CMK (cell line): ENCODE data around the gene FAM83E.
"Not testable (repeated sequence)": the region's sequence is repeated elsewhere in the genome, so short reads cannot be mapped to it uniquely, and the experiment has no call there.

Source experiments
- DNase-seq: peaks from one replicate; pipeline ENCODE4 v3.0.0-alpha.2; 2010; ENCODE audit warnings: low read depth

Gene FAM83E

GRCh38 chr19:48611872-48612271 lies 3.0 kb downstream of the FAM83E start:
- DNase-seq: no peak

GRCh38 chr19:48609571-48610108 lies 5.2 kb downstream of the FAM83E start:
- no peak for DNase-seq

GRCh38 chr19:48608798-48609263 lies 6.0 kb downstream of the FAM83E start:
- DNase-seq: no peak

GRCh38 chr19:48607359-48607755 lies 7.5 kb downstream of the FAM83E start:
- no peak for DNase-seq

GRCh38 chr19:48606463-48607358 lies 8.2 kb downstream of the FAM83E start, which contains the start of gene SPACA4:
Gene SPACA4, plus strand, starts transcription at chr19:48606742. Its CDS starts 237 bp downstream, at chr19:48606979.
- DNase-seq: no peak

GRCh38 chr19:48603850-48604249 lies 11.0 kb downstream of the FAM83E start:
- no peak for DNase-seq

GRCh38 chr19:48603449-48603848 lies 11.4 kb downstream of the FAM83E start:
- DNase-seq: no peak

- DNase-seq: no peak
Measured at GRCh38 chr19:48603001-48603400, 11.9 kb downstream of the FAM83E start.

- no peak for DNase-seq
Measured at GRCh38 chr19:48600679-48601417, 14.0 kb downstream of the FAM83E start.

GRCh38 chr19:48598996-48599700 lies 15.7 kb downstream of the FAM83E start:
- DNase-seq: no peak

- no peak for DNase-seq
Measured at GRCh38 chr19:48596679-48597465, 18.0 kb downstream of the FAM83E start.

- no peak for DNase-seq
Measured at GRCh38 chr19:48596237-48596636, 18.6 kb downstream of the FAM83E start.

GRCh38 chr19:48595833-48596232 lies 19.0 kb downstream of the FAM83E start:
- no peak for DNase-seq

- DNase-seq: no peak
Measured at GRCh38 chr19:48595171-48595570, 19.7 kb downstream of the FAM83E start.

GRCh38 chr19:48591021-48591420 lies 23.9 kb downstream of the FAM83E start:
- DNase-seq: no peak

GRCh38 chr19:48588670-48589401 lies 26.0 kb downstream of the FAM83E start:
- DNase-seq: peak; percentile 81

- DNase-seq: no peak
Measured at GRCh38 chr19:48587387-48587786, 27.5 kb downstream of the FAM83E start.

- DNase-seq: no peak
Measured at GRCh38 chr19:48582168-48582567, 32.7 kb downstream of the FAM83E start.

- no peak for DNase-seq
Measured at GRCh38 chr19:48578891-48579290, 36.0 kb downstream of the FAM83E start.

- DNase-seq: not testable (repeated sequence)
Measured at GRCh38 chr19:48577908-48578307, 37.0 kb downstream of the FAM83E start.
